GM12865 (cell line): Measurements from ENCODE around the gene FXYD6.

Source experiments
- DNase-seq: peaks from one replicate; pipeline ENCODE4 v3.0.0; 2010; ENCODE audit warnings: low read depth
- H3K4me3 ChIP-seq: 2 replicates; pipeline ENCODE4 v1.5.1; 2011; ENCODE audit warnings: mild to moderate bottlenecking, low read depth, low read length, control low read depth
- TF ChIP-seq, protein P1 (sequence below): IDR thresholded peaks from 2 replicates; pipeline ENCODE4 v1.5.1; 2011; ENCODE audit warnings: low read length, control low read depth, low read depth, inconsistent platforms; ENCODE audit not compliant: insufficient read depth; ENCODE audit errors: missing control alignments

FXYD6 gene

DNA sequence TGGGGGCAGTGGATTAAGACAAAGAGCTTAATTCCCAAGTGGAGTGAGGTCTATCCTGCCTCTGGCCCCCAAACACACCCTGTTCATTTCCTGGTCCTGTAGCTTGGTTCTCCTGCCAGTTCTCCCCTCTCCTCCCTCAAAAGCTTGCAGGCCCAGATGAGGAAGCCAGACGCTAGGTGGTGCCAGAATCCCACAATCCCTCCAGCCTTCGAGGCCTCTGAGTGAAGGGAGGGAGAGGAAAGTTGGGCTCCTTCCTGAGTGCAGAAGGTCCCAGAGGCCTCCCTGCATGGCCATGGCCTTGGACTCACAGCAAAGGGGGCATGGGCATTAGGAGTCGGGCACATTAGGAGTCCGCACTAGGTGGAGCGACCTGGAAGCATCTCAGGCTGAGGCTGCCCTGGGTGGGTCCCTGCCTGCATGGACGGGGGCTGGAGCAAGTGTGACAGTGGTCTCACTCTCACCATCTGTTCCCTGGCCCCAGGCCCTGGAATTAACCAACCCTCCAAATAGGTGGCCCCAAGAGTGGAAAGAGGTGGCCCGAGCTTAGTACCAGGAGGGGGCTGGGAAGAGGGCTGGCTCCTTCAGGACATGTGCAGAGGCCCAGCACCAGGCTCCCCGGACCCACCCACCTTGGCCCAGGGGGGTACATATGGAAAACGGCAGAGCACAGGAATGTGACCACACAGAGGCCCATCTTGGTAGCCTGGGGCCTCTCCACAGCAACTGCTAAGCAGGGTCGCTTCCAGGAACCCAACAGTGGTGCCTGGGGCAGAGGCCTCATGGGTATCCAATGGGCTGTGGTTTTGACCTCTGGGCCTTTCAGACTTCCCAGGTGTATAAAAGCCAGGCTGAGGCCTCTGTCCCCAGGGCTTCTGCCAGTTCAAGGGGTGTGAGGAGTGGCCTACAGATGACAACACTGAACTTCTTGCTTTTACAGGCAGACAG is 57.1 kb downstream of the FXYD6 start:
- TF ChIP-seq, protein P1, sequence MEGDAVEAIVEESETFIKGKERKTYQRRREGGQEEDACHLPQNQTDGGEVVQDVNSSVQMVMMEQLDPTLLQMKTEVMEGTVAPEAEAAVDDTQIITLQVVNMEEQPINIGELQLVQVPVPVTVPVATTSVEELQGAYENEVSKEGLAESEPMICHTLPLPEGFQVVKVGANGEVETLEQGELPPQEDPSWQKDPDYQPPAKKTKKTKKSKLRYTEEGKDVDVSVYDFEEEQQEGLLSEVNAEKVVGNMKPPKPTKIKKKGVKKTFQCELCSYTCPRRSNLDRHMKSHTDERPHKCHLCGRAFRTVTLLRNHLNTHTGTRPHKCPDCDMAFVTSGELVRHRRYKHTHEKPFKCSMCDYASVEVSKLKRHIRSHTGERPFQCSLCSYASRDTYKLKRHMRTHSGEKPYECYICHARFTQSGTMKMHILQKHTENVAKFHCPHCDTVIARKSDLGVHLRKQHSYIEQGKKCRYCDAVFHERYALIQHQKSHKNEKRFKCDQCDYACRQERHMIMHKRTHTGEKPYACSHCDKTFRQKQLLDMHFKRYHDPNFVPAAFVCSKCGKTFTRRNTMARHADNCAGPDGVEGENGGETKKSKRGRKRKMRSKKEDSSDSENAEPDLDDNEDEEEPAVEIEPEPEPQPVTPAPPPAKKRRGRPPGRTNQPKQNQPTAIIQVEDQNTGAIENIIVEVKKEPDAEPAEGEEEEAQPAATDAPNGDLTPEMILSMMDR, result peak; percentile 70
- no peak overlapping the region for H3K4me3 ChIP-seq

DNA sequence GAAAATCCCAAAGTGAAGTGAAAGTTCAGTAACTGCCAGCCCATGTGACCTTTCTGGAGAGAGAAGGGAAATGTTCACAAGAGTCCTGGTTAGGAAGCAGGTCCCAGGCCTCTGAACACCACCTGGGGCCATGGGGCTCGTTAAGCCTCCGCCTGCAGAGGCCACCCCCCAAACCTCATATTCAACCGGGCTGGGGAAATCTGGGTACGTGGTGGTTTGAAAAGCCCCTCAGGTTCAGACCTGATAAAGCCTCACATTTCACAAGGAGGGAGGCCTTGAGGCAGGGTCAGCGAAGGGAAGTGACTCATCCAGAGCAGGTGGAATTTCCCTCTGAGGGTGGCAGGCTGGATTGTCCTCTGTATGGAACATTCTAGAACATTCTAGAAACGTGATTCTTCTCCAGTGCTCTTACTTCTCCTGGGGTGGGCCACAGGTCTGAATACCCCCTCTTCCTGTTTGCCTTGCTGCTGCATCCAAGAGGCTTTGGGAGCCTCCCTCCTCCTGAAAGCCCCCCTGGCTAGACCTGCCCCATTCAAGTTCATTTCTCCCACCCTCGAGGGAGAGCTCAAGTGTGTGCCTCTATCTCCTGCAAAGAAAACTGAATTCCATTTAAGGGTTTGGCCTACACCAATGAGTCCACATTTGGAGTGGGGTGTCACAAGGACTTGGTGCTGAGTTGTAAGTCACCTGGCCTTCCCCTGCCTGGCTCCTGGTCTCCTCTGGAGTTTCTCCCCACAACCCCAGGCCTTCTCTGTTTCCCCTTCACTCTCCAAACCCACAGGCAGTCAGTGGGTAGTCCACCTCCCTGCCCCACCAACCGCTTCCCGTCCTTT is 58.2 kb downstream of the FXYD6 start:
- TF ChIP-seq, protein P1, result no peak
- no peak overlapping the region for H3K4me3 ChIP-seq
- DNase-seq, result peak; percentile 86

More for the DNA sequence above, 57.1 kb downstream of the FXYD6 start:
- peak; percentile 79 for DNase-seq

DNA sequence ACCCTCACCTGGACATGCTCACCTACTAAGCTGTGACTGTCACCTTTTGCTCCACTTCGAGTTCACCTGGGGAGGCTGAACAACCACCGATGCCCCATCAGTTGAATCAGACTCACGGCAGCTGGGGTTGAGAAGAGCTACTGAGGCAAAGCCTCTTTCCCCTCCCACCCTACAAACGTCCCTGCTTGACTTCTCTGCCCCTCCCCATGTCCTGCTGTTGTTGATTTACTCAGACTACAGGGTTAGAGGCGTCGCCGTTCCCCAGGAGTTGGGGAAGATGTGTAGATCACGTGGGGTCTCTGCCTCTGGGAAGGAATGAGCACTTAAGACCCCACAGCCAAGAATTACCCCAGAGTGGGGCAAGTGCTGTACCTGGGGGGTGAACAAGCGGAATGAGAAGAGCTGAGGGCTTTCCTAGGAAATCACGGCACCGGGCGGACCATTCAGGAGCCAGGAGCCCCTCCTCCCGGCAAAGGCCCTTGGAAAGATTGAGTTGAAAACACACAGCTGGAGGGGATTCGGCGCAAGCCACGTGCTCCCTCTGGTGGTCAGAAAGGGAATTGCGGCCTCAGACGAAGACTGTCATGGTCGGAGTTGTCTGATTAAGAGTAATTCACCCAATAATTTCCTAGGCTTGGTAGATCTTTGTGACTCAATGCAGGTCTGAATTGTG is 59.0 kb downstream of the FXYD6 start:
- DNase-seq, result peak; percentile 89
- TF ChIP-seq, protein P1, result peak; percentile 99
- peak overlapping the region; percentile 56 for H3K4me3 ChIP-seq

DNA sequence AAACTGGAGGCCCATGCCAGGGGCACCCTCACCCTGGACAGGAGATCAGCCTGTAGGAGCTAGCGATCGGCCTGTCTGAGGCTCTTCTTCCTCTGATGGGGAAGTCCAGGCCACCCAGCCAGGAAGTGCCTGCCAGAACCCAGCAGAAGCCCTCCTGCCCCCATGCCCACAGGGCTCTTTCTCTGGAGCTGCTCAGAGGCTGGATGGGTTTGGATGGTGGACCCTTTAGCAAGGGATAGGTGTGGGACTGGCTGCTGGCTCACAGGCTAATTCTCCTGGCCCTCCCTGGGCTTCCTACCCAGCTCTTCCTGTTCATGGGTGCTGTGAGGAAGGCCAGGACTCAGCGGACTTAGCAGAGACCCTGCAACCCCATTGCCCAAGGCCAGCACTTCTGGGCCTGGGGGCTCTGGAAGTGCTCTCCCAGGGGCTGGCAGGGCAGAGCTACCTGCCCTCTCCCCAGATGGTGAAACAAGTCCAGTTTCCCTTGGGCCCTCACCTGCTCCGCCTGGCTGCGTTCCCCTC is 59.6 kb downstream of the FXYD6 start:
- peak; percentile 64 for DNase-seq
- peak overlapping the region; percentile 56 for H3K4me3 ChIP-seq
- TF ChIP-seq, protein P1, result no peak

DNA sequence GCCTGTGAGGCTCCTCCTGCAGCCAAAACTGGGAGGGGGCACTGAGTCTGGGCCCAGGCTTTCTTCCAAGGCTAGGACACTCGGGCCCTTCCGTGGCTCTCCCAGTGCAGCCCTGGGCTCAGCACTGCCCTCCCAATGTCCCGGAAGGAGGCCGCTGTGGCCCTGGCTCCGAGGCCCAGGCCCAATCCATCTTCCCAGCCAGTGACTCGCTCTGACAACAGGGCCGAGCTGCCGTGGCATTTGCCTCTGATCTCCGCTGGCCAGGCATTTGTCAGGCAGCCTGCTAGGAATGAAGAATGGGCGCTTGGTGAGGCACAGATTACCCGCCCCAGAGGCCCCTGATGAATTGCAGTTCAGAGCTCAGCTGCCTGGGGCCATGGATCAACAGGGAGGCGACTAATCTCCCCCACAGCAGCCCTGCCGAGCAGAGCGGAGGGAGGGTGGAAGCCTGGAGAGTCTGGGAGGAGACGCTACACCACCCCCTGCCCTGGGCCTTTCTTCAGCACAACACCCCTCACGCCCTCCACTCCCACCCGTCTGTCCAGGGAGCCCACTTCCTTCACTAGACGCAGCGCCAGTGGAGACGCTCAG is 60.2 kb downstream of the FXYD6 start:
- peak; percentile 37 for DNase-seq
- H3K4me3 ChIP-seq, result peak overlapping the region; percentile 56
- TF ChIP-seq, protein P1, result peak; percentile 0

DNA sequence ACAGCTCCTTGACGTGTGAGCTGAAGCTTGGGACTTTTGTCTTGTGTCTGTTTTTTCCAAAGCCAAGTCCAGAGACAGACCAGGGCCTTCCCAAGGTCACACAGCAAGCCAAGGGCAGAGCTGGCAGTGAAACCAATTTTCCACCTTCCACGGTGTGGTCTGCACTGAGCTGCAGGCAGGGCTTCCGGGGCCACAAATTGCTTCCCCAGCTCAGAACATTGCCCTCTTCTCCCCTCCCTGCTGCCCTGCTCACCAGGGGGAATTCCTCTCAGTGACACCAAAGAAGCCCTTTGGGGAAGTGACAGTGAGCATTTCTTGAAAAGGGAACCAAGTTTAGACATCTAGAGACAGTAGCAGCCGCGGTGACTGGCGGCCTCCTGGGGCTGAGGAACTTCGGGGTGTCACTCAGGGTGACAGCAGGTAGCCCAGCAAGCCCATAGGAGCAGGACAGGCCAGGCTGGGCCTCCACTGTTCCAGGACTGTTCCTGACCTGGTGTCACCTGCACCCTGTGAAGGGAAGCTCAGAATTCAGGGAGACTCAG is 61.1 kb downstream of the FXYD6 start:
- TF ChIP-seq, protein P1, result no peak
- DNase-seq, result peak; percentile 94
- peak overlapping the region; percentile 56 for H3K4me3 ChIP-seq
